NCI-H1930 (cell line): Measurements from ENCODE around the gene RPS3.
A peak's percentile ranks its signal among the peaks of the same experiment; 100 is the strongest.

Source experiments
- DNase-seq, 2 experiments: peaks; one replicate each; lab custom pipeline; 2025; lab: John Stamatoyannopoulos, UW

The RPS3 gene

GRCh38 chr11:75435571-75435925, 36.2 kb downstream of the RPS3 start:
- no peak for DNase-seq

- no peak for DNase-seq
Observed at GRCh38 chr11:75436806-75437205, 37.5 kb downstream of the RPS3 start.

GRCh38 chr11:75437966-75438659, 38.8 kb downstream of the RPS3 start:
- no peak for DNase-seq

GRCh38 chr11:75439026-75439425, 39.7 kb downstream of the RPS3 start:
- no peak for DNase-seq

- DNase-seq, result no peak
Observed at GRCh38 chr11:75439495-75440120, 40.3 kb downstream of the RPS3 start.

- DNase-seq, result no peak
Observed at GRCh38 chr11:75440960-75441803, 41.9 kb downstream of the RPS3 start.

- DNase-seq, result no peak
Observed at GRCh38 chr11:75441804-75442132, 42.5 kb downstream of the RPS3 start.

GRCh38 chr11:75442161-75442885, 43.0 kb downstream of the RPS3 start:
- DNase-seq, result no peak

- DNase-seq, result no peak
Observed at GRCh38 chr11:75443043-75443442, 43.7 kb downstream of the RPS3 start.

GRCh38 chr11:75445315-75445953, 46.1 kb downstream of the RPS3 start:
- DNase-seq, result peak in 1 of 2 experiments; percentile 36

- no peak for DNase-seq
Observed at GRCh38 chr11:75447415-75447814, 48.1 kb downstream of the RPS3 start.

GRCh38 chr11:75449271-75449670, 50.0 kb downstream of the RPS3 start:
- no peak for DNase-seq

GRCh38 chr11:75449776-75450175, 50.5 kb downstream of the RPS3 start:
- no peak for DNase-seq

- DNase-seq, result no peak
Observed at GRCh38 chr11:75450236-75450635, 50.9 kb downstream of the RPS3 start.

GRCh38 chr11:75450826-75451821, 51.8 kb downstream of the RPS3 start:
- peak in 1 of 2 experiments; percentile 18 for DNase-seq

- DNase-seq, result no peak
Observed at GRCh38 chr11:75453916-75454655, 54.8 kb downstream of the RPS3 start.

GRCh38 chr11:75454987-75455386, 55.7 kb downstream of the RPS3 start:
- no peak for DNase-seq
